ENCODE results near the gene PSME3IP1.
"Not testable (repeated sequence)": the region's sequence is repeated elsewhere in the genome, so short reads cannot be mapped to it uniquely, and the experiment has no call there.

PSME3IP1 gene

GRCh38 chr16:57196286-57196685 is 10.4 kb upstream of the PSME3IP1 start:
- no peak for DNase-seq

GRCh38 chr16:57194512-57194911 is 8.7 kb upstream of the PSME3IP1 start:
- DNase-seq, result no peak

- DNase-seq, result no peak
These were observed 7.1 kb upstream of the PSME3IP1 start for GRCh38 chr16:57192720-57193486.

GRCh38 chr16:57192146-57192545 is 6.3 kb upstream of the PSME3IP1 start:
- DNase-seq, result no peak

- no peak for DNase-seq
These were observed 5.3 kb upstream of the PSME3IP1 start for GRCh38 chr16:57191056-57191571.

- no peak for DNase-seq
These were observed 4.3 kb upstream of the PSME3IP1 start for GRCh38 chr16:57190136-57190535.

GRCh38 chr16:57189527-57189926 is 3.7 kb upstream of the PSME3IP1 start:
- DNase-seq, result not testable (repeated sequence)

- DNase-seq, result no peak
These were observed 2.8 kb upstream of the PSME3IP1 start for GRCh38 chr16:57188711-57189002.

- DNase-seq, result not testable (repeated sequence)
These were observed 2.3 kb upstream of the PSME3IP1 start for GRCh38 chr16:57187902-57188710.

- peak; percentile 42 for DNase-seq
These were observed 1.3 kb upstream of the PSME3IP1 start for GRCh38 chr16:57186872-57187854.

- peak; percentile 59 for DNase-seq
These were observed 344 bp downstream of the PSME3IP1 start for GRCh38 chr16:57185446-57185944.

GRCh38 chr16:57184887-57185445 is 873 bp downstream of the PSME3IP1 start:
- no peak for DNase-seq

- DNase-seq, result no peak
These were observed 1.7 kb downstream of the PSME3IP1 start for GRCh38 chr16:57184113-57184512.

- DNase-seq, result no peak
These were observed 6.5 kb downstream of the PSME3IP1 start for GRCh38 chr16:57179215-57179828.

- DNase-seq, result no peak
These were observed 7.0 kb downstream of the PSME3IP1 start for GRCh38 chr16:57178793-57179212.

- DNase-seq, result no peak
These were observed 7.6 kb downstream of the PSME3IP1 start for GRCh38 chr16:57178196-57178595.

- DNase-seq, result no peak
These were observed 9.9 kb downstream of the PSME3IP1 start for GRCh38 chr16:57175896-57176295.

- DNase-seq, result no peak
These were observed 13.0 kb downstream of the PSME3IP1 start for GRCh38 chr16:57172721-57173290.

GRCh38 chr16:57169327-57169726 is 16.5 kb downstream of the PSME3IP1 start:
- no peak for DNase-seq

- DNase-seq, result no peak
These were observed 17.9 kb downstream of the PSME3IP1 start for GRCh38 chr16:57167953-57168352.

GRCh38 chr16:57167538-57167937 is 18.3 kb downstream of the PSME3IP1 start:
- no peak for DNase-seq
